Stomach (tissue), 4 donors: ENCODE data around the gene B4GALT4.
"Not testable (repeated sequence)": the region's sequence is repeated elsewhere in the genome, so short reads cannot be mapped to it uniquely, and the experiment has no call there.

ENCODE experiments used
- EP300 ChIP-seq: sonication (generic); formaldehyde crosslinking; IDR thresholded peaks from one replicate; pipeline ENCODE4 v1.6.1; 2017; ENCODE audit warnings: antibody characterized with exemption
- POLR2A ChIP-seq, 4 donors: fragments of 450-650 bp; IDR thresholded peaks; one replicate each; pipeline ENCODE4 v1.6.1; 2016; ENCODE audit warnings: antibody characterized with exemption in 4 of 4, control low read depth in 2 of 4, mild to moderate bottlenecking in 1 of 4, moderate library complexity in 1 of 4
- POLR2AphosphoS5 ChIP-seq, 3 donors: sonication (generic); formaldehyde crosslinking; IDR thresholded peaks; one replicate each; pipeline ENCODE4 v1.6.1; 2016; ENCODE audit warnings: antibody characterized with exemption in 3 of 3
- TF ChIP-seq, protein P1 (sequence below), 7 experiments: fragments of 450-650 bp in 4 of 7; fragments of 200-600 bp in 3 of 7; sonication (generic) in 3 of 7; IDR thresholded peaks; one replicate each; pipeline ENCODE4 v1.5.1; 2016 to 2019; ENCODE audit warnings: antibody characterized with exemption in 7 of 7, control low read depth in 2 of 7, mild to moderate bottlenecking in 1 of 7

DNA sequence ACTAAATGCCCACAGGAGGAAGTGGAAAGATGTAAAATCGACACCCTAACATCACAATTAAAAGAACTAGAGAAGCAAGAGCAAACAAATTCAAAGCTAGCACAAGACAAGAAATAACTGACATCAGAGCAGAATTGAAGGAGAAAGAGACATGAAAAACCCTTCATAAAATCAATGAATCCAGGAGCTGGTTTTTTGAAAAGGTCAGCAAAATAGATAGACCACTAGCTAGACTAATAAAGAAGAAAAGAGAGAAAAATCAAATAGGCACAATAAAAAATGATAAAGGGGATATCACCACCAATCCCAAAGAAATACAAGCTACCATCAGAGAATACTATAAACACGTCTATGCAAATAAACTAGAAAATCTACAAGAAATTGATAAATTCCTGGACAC lies 29.5 kb upstream of the B4GALT4 start:
- TF ChIP-seq, protein P1, sequence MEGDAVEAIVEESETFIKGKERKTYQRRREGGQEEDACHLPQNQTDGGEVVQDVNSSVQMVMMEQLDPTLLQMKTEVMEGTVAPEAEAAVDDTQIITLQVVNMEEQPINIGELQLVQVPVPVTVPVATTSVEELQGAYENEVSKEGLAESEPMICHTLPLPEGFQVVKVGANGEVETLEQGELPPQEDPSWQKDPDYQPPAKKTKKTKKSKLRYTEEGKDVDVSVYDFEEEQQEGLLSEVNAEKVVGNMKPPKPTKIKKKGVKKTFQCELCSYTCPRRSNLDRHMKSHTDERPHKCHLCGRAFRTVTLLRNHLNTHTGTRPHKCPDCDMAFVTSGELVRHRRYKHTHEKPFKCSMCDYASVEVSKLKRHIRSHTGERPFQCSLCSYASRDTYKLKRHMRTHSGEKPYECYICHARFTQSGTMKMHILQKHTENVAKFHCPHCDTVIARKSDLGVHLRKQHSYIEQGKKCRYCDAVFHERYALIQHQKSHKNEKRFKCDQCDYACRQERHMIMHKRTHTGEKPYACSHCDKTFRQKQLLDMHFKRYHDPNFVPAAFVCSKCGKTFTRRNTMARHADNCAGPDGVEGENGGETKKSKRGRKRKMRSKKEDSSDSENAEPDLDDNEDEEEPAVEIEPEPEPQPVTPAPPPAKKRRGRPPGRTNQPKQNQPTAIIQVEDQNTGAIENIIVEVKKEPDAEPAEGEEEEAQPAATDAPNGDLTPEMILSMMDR (IDR thresholded peaks at IDR 0.05): not testable (repeated sequence)
- TF ChIP-seq POLR2AphosphoS5 (IDR thresholded peaks at IDR 0.05); POLR2A (IDR thresholded peaks at IDR 0.05); EP300: not testable (repeated sequence)
